Effector CD4-positive, alpha-beta T cell (primary cell): ENCODE results near the gene ZNF326.

Experiments
- DNase-seq: peaks from one replicate; pipeline ENCODE4 v3.0.0-alpha.2; 2020
- total RNA-seq: gene quantifications from one replicate; lab custom pipeline; 2026; lab: John Stamatoyannopoulos, UW

The ZNF326 gene, protein sequence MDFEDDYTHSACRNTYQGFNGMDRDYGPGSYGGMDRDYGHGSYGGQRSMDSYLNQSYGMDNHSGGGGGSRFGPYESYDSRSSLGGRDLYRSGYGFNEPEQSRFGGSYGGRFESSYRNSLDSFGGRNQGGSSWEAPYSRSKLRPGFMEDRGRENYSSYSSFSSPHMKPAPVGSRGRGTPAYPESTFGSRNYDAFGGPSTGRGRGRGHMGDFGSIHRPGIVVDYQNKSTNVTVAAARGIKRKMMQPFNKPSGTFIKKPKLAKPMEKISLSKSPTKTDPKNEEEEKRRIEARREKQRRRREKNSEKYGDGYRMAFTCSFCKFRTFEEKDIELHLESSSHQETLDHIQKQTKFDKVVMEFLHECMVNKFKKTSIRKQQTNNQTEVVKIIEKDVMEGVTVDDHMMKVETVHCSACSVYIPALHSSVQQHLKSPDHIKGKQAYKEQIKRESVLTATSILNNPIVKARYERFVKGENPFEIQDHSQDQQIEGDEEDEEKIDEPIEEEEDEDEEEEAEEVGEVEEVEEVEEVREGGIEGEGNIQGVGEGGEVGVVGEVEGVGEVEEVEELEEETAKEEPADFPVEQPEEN
- total RNA-seq: 53.1 reads per million, percentile 69 among the genes with 10 or more reads in this experiment

DNA sequence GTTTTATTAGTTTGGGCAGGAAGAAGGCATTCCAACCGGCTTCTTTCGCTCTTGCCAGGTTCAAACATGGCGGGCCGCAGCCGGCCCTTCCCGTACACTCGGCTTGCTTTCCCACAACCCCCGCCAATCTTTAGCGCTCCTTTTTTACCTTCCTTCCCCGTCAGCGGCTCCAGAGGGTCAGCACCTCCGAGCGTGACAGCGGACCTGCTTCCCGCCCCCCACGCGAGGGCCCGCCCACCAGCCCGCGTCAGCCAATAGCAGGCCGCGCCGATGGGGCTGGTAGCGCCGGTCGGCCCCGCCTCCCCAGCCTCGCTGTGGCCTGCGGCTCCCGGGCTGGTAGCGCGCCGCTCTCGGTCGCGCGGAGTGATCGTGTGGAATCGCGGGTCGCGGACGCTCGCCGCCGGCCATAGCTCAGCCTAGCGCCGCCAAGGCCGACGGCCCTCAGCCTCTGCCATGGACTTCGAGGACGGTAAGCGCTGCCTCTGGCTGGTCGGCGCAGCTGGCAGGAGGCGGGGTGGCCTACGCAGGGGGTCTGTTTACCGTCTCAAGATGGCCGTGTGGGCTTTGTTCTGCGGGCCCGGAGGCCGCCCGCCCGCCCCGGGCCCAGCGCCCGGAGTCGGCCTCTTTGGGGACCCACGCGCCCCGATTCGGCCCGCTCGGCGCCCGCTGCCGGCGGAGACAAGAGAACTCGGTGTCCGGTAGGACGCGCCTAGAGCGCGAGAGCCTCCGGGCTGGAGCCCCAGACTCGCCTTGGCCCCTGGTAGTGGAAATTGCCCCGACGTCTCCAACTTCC lies at the start of gene ZNF326:
Gene ZNF326 (plus strand): TSS at position 306 of the 793 bp plus-strand sequence. CDS start 148 bp downstream, at position 454.
- DNase-seq: peak; percentile 92

DNA sequence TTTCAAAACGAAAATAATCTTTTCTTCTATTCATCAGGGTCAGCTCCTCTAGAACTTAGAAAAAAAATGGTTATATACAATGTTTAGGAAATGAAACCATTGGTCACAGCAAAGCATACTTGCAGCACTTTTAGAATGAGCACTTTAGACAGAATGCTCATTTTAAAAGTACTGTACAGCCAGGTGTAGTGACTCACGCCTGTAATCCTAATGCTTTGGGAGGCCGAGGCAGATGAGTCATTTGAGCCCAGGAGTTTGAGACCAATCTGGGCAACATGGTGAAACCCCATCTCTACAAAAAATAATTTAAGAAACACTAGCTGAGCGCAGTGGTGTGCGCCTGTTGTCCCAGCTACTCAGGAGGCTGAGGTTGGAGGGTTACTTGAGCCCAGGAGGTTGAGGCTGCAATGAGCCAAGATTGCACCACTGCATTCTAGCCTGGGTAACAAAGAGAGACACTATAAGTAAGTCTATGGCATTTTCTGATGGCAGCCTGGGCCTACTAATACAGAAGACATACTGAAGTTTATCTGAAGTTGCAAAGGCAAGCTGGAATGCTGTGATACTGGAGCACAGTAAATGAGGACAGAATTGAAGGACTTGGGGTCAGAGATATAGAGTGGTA lies 48.9 kb upstream of the ZNF326 start:
- DNase-seq: no peak

DNA sequence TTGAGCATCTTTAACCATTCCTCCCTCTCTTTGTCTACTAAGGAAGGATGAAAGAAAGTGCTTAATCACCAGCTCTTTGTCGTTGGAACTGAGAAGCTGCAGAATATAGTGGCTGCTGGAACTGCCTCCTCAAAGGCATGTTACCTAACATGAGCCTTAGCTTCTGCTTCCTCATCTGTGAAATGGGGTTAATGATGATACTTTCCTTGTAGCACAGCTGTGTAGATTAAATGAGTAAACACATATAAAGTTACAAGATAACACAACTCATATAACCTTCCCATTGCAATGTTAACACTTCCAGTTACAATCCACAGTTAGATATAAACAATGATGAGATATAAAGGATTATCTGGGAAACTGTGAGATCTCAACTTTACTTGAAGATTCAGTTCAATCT lies 48.4 kb upstream of the ZNF326 start:
- DNase-seq: no peak

DNA sequence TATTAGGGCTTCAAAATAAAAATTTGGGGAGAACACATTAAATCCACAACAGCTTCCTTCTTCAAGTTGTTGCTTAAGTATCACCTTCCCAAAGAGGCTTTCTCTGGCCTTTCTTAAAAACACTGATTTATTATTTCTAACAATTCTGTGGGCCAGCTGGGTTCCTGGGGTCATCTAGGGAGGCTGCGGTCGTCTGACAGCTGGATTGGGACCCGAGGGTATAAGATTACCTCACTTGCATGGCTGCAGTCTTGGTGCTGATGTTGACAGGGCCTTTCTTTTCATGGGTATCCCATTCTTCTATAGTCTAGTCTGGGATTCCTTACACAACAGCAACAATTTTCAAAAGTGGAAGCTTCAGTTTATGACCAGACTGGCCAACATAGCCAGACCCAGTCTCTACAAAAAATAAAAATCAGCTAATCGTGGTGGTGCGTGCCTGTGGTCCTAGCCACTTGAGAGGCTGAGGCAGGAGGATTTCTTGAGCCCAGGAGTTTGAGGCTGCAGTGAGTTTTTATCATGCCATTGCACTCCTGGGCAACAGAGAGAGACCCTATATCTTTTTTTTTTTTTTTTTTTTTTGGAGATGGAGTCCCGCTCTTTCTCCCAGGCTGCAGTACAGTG lies 46.1 kb upstream of the ZNF326 start:
- no peak for DNase-seq

DNA sequence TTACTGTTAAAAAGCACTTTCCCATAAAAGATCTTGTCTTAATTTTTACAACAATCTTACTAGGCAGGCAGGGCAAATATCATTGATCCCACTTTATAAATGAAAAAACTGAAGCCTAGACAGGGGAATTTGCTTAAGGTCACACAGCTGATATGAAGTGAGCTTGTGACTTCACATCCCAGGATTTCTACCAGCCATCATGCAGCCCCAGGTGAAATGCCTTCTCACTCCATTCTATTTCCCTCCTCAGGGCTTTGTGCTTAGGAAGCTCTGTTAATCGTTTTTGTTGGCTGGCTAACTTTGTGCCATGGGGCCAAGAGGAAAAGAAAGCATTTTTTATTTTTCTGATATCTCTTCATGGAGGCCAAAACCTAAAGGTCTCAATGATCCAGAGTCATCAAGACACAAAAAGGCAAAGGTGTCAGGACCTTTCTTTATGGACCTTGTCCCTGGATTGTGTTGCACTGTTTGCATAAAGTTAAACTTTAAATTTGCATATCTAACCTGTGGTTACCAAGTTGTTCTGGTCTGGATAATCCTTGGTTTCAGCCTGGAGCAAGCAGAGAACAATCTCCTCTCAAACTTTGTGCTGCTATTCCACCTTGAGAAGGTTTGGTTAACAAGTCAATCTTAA lies 44.8 kb upstream of the ZNF326 start:
- DNase-seq: no peak

DNA sequence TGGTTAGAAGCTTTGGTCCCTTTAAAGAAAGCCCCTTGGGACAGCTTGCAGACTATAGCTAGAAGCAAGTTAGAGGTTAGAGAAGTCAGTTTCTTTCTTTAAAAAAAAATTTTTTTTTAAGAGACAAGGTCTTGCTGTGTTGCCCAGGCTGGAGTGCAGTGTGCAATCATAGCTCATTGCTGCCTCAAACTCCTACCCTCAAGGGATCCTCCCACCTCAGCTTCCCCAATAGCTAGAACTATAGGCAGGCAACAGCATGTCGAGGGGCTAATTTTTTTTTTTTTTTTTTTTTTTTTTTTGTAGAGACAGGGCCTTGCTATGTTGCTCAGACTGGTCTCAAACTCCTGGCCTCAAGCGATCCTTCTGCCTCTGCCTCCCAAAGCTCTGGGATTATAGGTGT lies 44.2 kb upstream of the ZNF326 start:
- no peak for DNase-seq

DNA sequence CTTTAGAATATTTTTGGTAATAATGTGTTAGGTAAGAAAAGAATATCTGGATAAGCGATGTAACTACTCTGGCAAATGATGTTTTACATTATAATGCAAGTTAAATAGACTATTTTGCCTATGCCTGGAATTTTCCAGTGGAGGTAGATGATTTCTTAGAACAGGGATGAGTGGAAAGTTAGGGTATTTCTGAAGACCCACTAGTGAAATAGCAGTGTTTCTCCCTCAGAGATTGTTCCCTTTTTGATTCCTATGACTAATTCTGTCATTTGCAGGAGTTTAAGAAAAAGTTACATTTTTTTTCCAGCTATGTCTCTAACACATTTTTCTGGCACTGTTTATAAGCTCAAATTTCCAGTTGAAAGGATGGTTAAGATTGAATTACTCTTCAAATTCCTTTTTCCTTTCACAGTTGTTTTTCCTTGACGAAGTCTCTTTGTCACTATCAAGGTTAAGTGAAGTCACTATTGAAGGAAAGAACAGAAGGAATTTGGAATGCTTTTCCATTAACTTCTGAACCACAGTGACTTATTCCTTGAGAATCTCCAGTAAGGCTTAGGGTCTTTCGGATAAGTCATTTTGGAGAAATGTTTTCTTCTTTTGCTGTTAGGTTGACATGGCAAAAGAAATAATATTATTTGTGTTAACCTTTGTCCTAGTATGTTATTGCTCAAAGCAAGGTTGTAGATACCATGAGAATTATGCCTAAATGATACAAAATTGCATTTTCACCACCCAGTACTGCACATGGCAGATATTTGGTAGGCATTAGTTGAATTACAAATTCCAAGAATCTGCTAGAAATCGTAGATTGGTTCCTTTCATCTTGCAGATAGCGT lies 42.9 kb upstream of the ZNF326 start:
- no peak for DNase-seq

DNA sequence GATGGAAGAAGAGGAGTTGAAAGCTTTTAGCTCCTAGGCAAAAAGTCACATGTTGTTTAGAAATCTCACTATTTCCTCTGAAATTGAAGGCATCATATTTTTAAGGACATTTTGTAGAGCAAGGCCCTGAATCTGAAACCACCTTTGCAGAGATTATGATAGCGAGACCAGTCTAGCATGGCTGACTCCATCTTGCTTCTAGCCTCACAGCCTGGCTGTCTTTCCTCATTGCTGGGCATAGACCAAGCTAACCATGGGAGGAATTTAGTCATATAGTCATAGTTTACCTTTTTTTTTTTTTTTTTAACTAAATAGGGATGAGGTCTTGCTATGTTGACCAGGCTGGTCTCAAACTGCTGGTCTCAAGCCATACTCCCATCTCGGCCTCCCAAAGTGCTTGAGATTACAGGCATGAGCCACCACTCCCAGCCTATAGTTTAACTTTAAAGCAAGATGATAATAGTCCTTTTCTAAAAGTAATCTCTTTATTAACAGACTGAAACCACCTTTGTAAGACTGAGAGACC lies 42.2 kb upstream of the ZNF326 start:
- DNase-seq: no peak

DNA sequence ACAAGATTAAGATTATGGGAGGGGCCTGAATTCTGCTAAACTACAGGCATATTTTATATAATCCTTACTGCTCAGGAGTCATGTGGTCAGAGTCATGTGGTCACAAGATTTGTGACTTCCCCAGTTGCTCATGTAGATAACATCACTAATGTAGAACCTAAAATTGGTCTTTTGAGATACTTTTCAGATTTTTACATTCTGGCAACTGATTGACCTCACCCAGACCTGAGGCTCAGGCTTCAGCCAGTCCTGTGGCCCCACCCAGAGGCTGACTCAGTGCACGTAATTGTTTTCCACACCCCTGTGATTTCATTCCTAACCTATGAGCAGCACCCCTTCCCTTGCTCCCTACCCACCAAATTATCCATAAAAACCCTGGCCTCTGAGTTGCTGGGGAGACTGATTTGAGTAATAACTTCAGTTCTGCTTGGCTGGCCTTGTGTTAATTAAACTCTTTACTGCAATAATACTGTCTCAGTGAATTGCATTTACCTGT lies 41.7 kb upstream of the ZNF326 start:
- peak; percentile 2 for DNase-seq

DNA sequence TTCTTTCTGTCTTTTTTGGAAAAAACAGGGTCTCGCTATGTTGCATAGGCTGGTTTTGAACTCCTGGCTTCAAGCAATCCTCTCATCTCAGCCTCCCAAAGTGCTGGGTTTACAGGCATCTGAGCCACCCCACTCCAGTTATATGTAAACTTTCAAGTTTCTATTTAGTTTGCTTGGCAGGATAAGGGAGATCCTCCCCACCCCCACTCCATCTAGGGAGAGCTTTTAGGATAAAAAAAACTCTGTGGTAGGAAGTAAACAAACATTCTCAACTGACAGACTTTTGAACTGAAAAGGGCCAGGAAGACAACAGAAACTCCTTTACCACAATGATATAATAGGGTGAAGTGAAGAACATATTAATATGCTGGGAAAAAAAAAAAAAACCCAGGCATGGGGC lies 41.0 kb upstream of the ZNF326 start:
- DNase-seq: no peak

DNA sequence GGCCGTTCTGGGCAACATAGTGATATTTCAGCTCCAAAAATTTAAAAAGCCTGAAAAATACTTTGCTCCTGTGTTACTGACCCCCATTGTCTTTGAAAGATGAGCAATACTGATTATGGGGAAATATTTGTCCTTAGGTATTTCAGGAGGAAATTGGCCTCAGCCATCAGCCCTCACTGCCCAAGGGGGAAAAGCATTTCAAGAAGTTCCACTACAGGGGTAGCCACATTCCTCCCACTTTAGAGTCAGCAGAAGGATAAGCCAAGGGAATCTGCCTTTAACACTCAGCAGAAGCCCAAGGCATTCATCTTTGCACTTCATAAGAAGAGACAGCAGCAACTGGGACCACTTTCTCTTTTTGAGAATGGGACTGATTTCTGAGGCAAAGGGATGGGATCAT lies 40.5 kb upstream of the ZNF326 start:
- DNase-seq: no peak

DNA sequence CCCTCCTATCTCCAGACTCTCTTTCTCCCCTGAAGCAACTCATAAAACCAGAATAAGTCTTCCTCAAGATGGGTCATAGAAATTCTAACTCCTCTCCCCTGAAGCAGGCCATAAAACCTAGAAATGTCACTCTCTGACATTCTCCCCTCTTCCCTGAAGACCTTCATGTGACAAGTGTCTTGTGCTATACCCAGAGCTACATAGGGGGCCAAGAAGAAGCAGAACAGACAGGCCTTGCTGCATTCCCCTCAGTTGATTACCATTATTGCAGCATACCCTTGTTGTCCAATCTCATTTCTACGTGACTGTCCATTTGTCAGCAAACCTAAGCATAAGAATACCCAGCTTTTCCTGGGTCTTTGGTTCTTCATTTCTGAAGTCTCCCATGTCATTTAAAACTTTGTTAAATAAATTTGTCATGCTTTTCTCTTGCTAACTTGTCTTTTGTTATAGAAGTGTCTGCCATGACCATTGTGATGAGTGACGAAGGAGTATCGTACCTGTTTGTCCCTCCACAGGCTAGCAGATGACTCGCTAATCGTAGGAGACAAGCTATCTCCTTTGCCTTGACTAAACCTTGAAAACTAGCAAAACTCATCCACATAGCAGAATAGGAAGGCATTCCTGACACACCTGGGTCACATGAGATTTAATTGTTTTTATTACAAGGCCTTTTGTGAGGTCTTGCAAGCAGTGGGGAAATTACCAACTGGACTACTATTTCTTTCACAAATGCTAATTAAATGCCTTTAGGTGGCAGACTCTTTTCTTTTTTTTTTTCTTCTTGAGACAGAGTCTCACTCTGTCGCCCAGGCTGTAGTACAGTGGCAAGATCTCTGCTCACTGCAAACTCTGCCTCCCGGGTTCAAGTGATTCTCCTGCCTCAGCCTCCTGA lies 39.4 kb upstream of the ZNF326 start:
- no peak for DNase-seq

DNA sequence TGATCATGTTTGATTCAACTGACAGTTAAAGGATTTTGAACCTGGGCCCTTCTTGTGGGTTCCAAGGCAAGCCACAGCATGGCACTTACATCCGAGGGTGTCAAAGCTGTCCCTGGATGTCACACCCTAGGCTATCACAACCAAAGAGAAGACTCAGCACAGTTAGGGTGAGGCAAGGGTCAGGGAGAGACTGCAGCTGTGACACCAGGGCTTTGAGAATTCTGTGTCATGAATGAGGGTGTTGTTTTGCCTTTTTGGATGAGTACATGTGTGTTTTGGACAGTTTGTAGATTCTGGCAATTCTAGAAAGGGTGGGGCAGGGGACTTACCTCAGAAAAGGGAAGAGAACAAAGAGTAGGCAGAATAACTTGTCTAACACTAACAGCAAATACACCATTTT lies 37.8 kb upstream of the ZNF326 start:
- DNase-seq: no peak

DNA sequence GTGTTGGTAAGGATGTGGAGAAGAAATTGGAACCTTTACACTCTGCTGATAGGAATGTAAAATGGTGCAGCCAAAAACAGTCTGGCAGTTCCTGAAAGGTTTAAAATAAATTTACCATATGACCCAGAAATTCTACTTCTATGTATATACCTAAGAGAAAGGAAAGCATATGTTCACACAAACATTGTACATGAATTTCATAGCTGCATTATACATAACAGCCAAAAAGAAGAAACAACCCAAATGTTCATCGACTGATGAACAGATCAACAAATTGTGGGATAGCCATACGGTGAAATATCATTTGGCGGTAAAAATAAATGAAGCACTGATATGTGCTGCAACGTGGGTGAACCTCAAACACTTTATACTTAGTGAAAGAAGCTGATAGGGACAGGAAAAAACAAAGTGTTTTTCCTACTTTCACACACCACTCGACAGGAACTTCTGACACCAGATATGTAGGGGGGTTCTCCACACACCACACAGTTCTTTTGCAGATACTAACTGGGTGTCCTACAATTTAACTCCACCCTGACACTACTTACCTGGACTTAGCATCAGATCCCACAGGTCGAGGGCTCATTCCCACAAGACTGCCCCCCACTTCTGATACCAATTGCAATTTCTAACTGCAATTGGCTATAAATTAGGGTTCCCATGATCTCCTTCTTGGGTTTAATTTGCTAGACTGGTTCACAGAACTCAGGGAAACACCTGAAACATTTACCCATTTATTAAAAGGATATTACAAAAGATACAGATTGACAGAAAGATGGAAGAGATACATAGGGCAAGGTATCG lies 35.9 kb upstream of the ZNF326 start:
- no peak for DNase-seq

DNA sequence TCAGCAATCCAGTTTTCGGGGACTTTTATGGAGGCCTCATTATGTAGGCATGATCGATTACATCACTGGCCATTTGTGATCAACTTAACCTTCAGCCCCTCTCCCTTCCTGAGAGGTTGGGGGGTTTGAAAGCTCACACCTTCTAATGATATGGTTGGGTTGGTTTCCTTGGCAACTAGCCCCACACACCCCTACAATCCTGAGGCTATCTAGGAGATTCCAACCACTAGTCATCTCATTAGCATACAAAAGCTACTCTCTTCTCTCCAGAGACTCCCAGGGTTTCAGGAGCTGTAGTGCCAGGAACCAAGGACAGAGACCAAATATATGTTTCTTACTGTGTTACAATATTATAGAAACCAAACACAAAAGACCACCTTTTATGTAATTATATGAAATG lies 35.2 kb upstream of the ZNF326 start:
- DNase-seq: no peak

DNA sequence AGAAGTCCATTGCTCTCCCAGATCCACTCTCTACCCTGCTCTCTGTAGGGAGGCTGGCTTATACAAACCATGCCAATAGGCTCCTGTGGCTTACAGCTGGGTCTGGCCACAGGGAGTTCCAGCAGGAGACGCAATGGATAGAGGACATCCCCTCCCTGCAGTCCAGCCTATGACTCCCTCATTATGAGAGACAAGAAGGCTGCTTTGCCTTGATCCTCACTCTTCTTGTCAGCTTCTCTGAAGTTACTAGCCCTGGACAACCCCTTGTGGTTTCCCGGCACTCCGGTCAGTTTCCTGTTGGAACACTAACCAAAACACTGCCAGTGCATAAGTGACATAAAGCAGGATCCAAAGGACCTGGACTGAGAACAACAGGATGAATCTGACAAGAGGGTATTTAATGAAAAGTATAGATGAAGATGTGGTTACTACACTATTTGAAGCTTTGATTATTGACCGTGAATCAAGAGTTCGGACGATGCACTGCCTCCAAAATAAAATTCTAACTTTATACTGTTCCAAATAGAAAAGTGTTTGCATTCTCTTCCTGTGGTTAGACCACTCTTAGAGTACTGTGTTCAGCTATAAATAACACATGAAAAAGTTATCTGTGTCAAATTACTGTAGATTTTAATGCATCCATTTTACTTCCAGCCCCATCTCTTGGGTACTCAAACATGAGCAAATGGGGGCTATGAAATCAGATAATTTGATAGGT lies 32.7 kb upstream of the ZNF326 start:
- no peak for DNase-seq

DNA sequence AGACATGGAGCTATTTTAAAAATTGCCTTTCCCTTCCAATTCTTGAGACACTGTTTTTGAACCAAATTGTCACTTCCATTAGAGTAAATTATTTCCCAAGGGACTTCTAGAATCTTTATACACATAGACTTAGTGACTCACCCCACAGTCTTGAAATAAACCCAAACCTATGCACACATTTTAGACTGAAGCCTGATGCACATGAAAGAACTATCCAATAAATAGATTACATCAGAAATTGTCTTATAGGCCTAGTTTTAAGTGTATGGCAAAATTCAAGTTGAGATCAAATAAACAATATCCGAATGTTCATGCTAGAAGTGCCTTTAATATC lies 32.2 kb upstream of the ZNF326 start:
- DNase-seq: no peak

DNA sequence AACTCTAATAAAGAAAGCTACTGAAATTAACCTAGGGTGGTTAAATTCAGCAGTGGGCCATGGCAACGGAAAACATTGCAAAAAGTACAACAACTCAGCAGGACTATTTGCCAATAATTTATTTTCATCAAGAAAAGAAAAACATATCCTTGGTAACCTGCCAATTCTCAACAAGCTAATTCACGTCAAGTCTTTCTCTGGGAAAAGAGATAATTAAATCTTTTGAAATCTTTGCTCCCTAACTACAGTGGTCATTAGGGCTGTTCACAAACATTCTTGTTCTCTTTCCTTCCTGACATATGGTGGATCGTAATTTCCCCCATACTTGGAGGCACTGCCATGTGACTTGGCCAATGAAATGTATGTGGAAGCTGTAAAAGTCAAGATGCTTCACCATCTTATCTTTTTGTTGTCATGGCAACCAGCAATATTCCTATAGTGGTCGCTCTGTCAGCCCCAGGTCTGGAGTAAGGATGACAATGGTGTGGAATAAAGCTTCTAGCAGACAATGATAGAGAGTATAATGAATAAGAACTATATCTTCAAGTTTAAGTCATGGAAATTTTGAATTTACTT lies 29.6 kb upstream of the ZNF326 start:
- DNase-seq: no peak
